MCF 10A (cell line): ENCODE data around the gene FST. TPM values are rescaled to one million over a fixed set of nuclear protein-coding genes. Genes with fewer than 3 reads are reported as not detected.

Experiments used
- BruUV-seq: library from RNA; stranded (reverse); fragments of 400-500 nt; replicated peaks from 2 replicates; lab custom pipeline; 2021; lab: Mats Ljungman, UMichigan
- CTCF ChIA-PET: fragments of 300-600 bp; sonication (Branson Sonifier 250); formaldehyde crosslinking; extraction: SDS; loops from one replicate; lab custom pipeline; 2021; ENCODE audit warnings: antibody characterized with exemption, inconsistent platforms; lab: Yijun Ruan, JAX
- POLR2A ChIA-PET: fragments of 300-600, 350-650 bp; sonication (Branson Sonifier 250); formaldehyde crosslinking; extraction: SDS; loops from one replicate; lab custom pipeline; 2020; ENCODE audit warnings: antibody characterized with exemption, inconsistent platforms; lab: Yijun Ruan, JAX
- DNase-seq: peaks from one replicate; pipeline ENCODE4 v3.0.0-alpha.2; 2018; ENCODE audit not compliant: unreplicated experiment
- H3K27ac Mint-ChIP-seq: one replicate; pipeline ENCODE4 v1.8.0; 2022; ENCODE audit warnings: mild to moderate bottlenecking, low read depth, mixed read lengths; ENCODE audit not compliant: unreplicated experiment
- H3K27me3 Mint-ChIP-seq: one replicate; pipeline ENCODE4 v1.8.0; 2022; ENCODE audit warnings: mixed read lengths; ENCODE audit not compliant: insufficient read depth, unreplicated experiment
- H3K36me3 Mint-ChIP-seq: one replicate; pipeline ENCODE4 v1.8.0; 2022; ENCODE audit warnings: mild to moderate bottlenecking, moderate library complexity, mixed read lengths; ENCODE audit not compliant: insufficient read depth, unreplicated experiment
- H3K4me1 Mint-ChIP-seq: one replicate; pipeline ENCODE4 v1.8.0; 2022; ENCODE audit warnings: mixed read lengths; ENCODE audit not compliant: insufficient read depth, unreplicated experiment
- H3K4me3 Mint-ChIP-seq: one replicate; pipeline ENCODE4 v1.8.0; 2022; ENCODE audit warnings: mild to moderate bottlenecking, moderate library complexity, mixed read lengths; ENCODE audit not compliant: unreplicated experiment
- H3K9me3 Mint-ChIP-seq: one replicate; pipeline ENCODE4 v1.8.0; 2022; ENCODE audit warnings: mixed read lengths; ENCODE audit not compliant: unreplicated experiment
- CTCF ChIP-seq: fragments of 200-600 bp; IDR thresholded peaks from one replicate; pipeline ENCODE4 v1.8.0; 2022; ENCODE audit warnings: antibody characterized with exemption, mild to moderate bottlenecking; ENCODE audit not compliant: unreplicated experiment
- intact Hi-C: fragments of 100-400 bp; cut with micrococcal nuclease; formaldehyde crosslinking; loops from 2 replicates; pipeline ENCODE4 v1.14.1; 2022
- total RNA-seq: library from RNA; stranded (reverse); gene quantifications from 2 replicates; pipeline ENCODE4 v1.2.3, GENCODE V29; 2022

FST gene
- total RNA-seq, 1 experiment from 2014 or later, result 7.3 TPM

GRCh38 chr5:53463909-53464621 is 16.4 kb upstream of the FST start:
- H3K9me3 Mint-ChIP-seq, result no peaks in the 10 kb centered on the region
- no TSS peak for BruUV-seq
- CTCF ChIA-PET, result interaction anchor here (0.7 to 1.7 kb wide), 3 partner anchors 14 to 29 kb away, joined by 3 to 6 read pairs (median 4); no protein-coding TSS in a partner anchor
- POLR2A ChIA-PET, result no interaction called here
- DNase-seq, result no peak
- H3K27me3 Mint-ChIP-seq, result no peaks in the 10 kb centered on the region
- intact Hi-C loops, result no loop called here
- no peaks in the 10 kb centered on the region for H3K4me1 Mint-ChIP-seq
- no peaks in the 10 kb centered on the region for H3K36me3 Mint-ChIP-seq
- H3K27ac Mint-ChIP-seq, result no peak overlapping the region
- TF ChIP-seq CTCF, result no peak
- H3K4me3 Mint-ChIP-seq, result no peak overlapping the region

- Mint-ChIP-seq H3K4me3 (no peak overlapping the region), H3K36me3 (no peaks in the 10 kb centered on the region), H3K27me3 (no peaks in the 10 kb centered on the region), H3K27ac (no peak overlapping the region), H3K9me3 (no peaks in the 10 kb centered on the region), H3K4me1 (peaks cover 1% of the 10 kb centered on the region)
- no peak for TF ChIP-seq CTCF
- POLR2A ChIA-PET, result no interaction called here
- DNase-seq, result no peak
- no TSS peak for BruUV-seq
- CTCF ChIA-PET, result interaction anchor here (0.7 to 1.7 kb wide), 4 partner anchors 13 to 294 kb away, joined by 3 to 6 read pairs (median 4); no protein-coding TSS in a partner anchor
- intact Hi-C loops, result no loop called here
These were observed 15.7 kb upstream of the FST start for GRCh38 chr5:53464722-53465121.

- POLR2A ChIA-PET, result no interaction called here
These were observed 10.3 kb upstream of the FST start for GRCh38 chr5:53469946-53470687.

More at GRCh38 chr5:53469946-53470687, 10.3 kb upstream of the FST start:
- CTCF ChIA-PET, result interaction anchor here (0.6 to 1.5 kb wide), 6 partner anchors 8 to 759 kb away, joined by 3 to 5 read pairs (median 4); no protein-coding TSS in a partner anchor
- no TSS peak for BruUV-seq
- peaks cover 11% of the 10 kb centered on the region for H3K4me1 Mint-ChIP-seq
- H3K9me3 Mint-ChIP-seq, result no peaks in the 10 kb centered on the region
- no peaks in the 10 kb centered on the region for H3K27me3 Mint-ChIP-seq
- no peak for DNase-seq
- no peak overlapping the region for H3K27ac Mint-ChIP-seq
- TF ChIP-seq CTCF, result no peak
- H3K36me3 Mint-ChIP-seq, result no peaks in the 10 kb centered on the region
- intact Hi-C loops, result loop anchor here (10.0 kb wide), 1 partner anchor 595 kb away; no protein-coding TSS in a partner anchor
- no peak overlapping the region for H3K4me3 Mint-ChIP-seq
